H1 (cell line): ENCODE measurements around the gene NPTXR. TPM values are rescaled to one million over a fixed set of nuclear protein-coding genes. Genes with fewer than 3 reads are reported as not detected.
A peak's percentile ranks its signal among the peaks of the same experiment; 100 is the strongest.

Experiments
- CTCF ChIA-PET: fragments of 300-600 bp; sonication (Branson Sonifier 250); formaldehyde crosslinking; loops from one replicate; lab custom pipeline; 2021; ENCODE audit not compliant: partially characterized antibody; lab: Charles Lee
- POLR2A ChIA-PET: fragments of 300-600 bp; sonication (Branson Sonifier 250); formaldehyde crosslinking; loops from one replicate; lab custom pipeline; 2021; ENCODE audit warnings: inconsistent platforms; ENCODE audit not compliant: partially characterized antibody; lab: Charles Lee
- DNase-seq, 2 experiments: peaks; one replicate each; pipeline versions ENCODE4 v3.0.0 to v3.0.0-alpha.2; 2010 to 2022; ENCODE audit warnings: low spot score in 2 of 2, low read depth in 1 of 2, mixed read lengths in 1 of 2
- FAIRE-seq: peaks from 2 replicates; lab custom pipeline; 2011; peaks lifted over from hg19 to GRCh38; lab: Jason Lieb, UNC
- H2AFZ ChIP-seq: 2 replicates; pipeline ENCODE4 v1.8.1; 2012; ENCODE audit warnings: low read length, inconsistent platforms
- H2AK5ac ChIP-seq: 2 replicates; pipeline ENCODE4 v1.6.1; 2013; ENCODE audit warnings: low read depth, low read length
- H2BK120ac ChIP-seq: replicated peaks from 2 replicates; pipeline ENCODE3; 2013; ENCODE audit warnings: low read depth, low read length, inconsistent platforms
- H2BK12ac ChIP-seq: 2 replicates; pipeline ENCODE4 v1.6.1; 2013; ENCODE audit warnings: low read depth, low read length
- H2BK15ac ChIP-seq: 2 replicates; pipeline ENCODE4 v1.6.1; 2013; ENCODE audit warnings: low read length
- H2BK20ac ChIP-seq: 2 replicates; pipeline ENCODE4 v1.6.1; 2013; ENCODE audit warnings: low read length
- H2BK5ac ChIP-seq: 2 replicates; pipeline ENCODE4 v1.6.1; 2013; ENCODE audit warnings: low read depth, low read length
- H3K14ac ChIP-seq: 2 replicates; pipeline ENCODE4 v1.6.1; 2013; ENCODE audit warnings: inconsistent platforms; ENCODE audit not compliant: insufficient read length
- H3K18ac ChIP-seq: 2 replicates; pipeline ENCODE4 v1.6.1; 2013; ENCODE audit warnings: low read length; ENCODE audit errors: extremely low read depth
- H3K23ac ChIP-seq: 2 replicates; pipeline ENCODE4 v1.6.1; 2013; ENCODE audit warnings: inconsistent platforms; ENCODE audit not compliant: insufficient read length
- H3K23me2 ChIP-seq: 2 replicates; pipeline ENCODE4 v1.6.1; 2013; ENCODE audit warnings: low read depth, low read length
- H3K27ac ChIP-seq: 2 replicates; pipeline ENCODE4 v1.6.1; 2011; ENCODE audit warnings: low read depth, low read length, inconsistent platforms
- H3K27me3 ChIP-seq, 4 experiments: replicated peaks in 1 of 4; 1 replicate in 1 of 4; 2 replicates in 3 of 4; pipeline versions ENCODE4 v1.6.1 to v1.8.1; 2011 to 2013; ENCODE audit warnings: low read length in 3 of 4, mild to moderate bottlenecking in 3 of 4, inconsistent platforms in 2 of 4, mixed read lengths in 2 of 4, moderate library complexity in 1 of 4; ENCODE audit not compliant: control insufficient read depth in 3 of 4, insufficient read depth in 3 of 4; ENCODE audit errors: extremely low read depth in 1 of 4
- H3K36me3 ChIP-seq, 4 experiments: 2 replicates each; pipeline versions ENCODE4 v1.6.1 to v1.8.1; 2011 to 2013; ENCODE audit warnings: mild to moderate bottlenecking in 4 of 4, low read length in 3 of 4, moderate library complexity in 2 of 4, control low read depth in 1 of 4, inconsistent platforms in 1 of 4; ENCODE audit not compliant: insufficient read depth in 4 of 4, control insufficient read depth in 2 of 4
- H3K4ac ChIP-seq: replicated peaks from 2 replicates; pipeline ENCODE3; 2013; ENCODE audit warnings: low read length, low read depth, mixed read lengths, inconsistent platforms; ENCODE audit not compliant: insufficient read length
- H3K4me1 ChIP-seq, 4 experiments: replicated peaks in 1 of 4; 1 replicate in 1 of 4; 2 replicates in 3 of 4; pipeline versions ENCODE4 v1.6.1 to v1.8.1; 2011 to 2013; ENCODE audit warnings: low read length in 3 of 4, inconsistent platforms in 2 of 4, mixed read lengths in 1 of 4; ENCODE audit not compliant: insufficient read depth in 4 of 4, control insufficient read depth in 3 of 4
- H3K4me2 ChIP-seq, 2 experiments: 2 replicates each; pipeline versions ENCODE4 v1.6.1 to v1.8.1; 2011 to 2013; ENCODE audit warnings: low read depth in 2 of 2, low read length in 2 of 2, control low read depth in 1 of 2, inconsistent platforms in 1 of 2, mild to moderate bottlenecking in 1 of 2; ENCODE audit not compliant: insufficient read depth in 1 of 2
- H3K4me3 ChIP-seq, 4 experiments: fragments of 200-600, 300-600 bp in 1 of 4; sonication (generic), shearing (Covaris generic), sonication (Bioruptor Twin) in 1 of 4; 2 replicates each; pipeline versions ENCODE4 v1.5.1 to v1.8.1; 2011 to 2016; ENCODE audit warnings: low read length in 4 of 4, low read depth in 3 of 4, control low read depth in 2 of 4, inconsistent platforms in 2 of 4, mild to moderate bottlenecking in 2 of 4, mixed read lengths in 1 of 4, moderate library complexity in 1 of 4; ENCODE audit not compliant: insufficient read depth in 2 of 4; ENCODE audit errors: extremely low read depth in 1 of 4
- H3K56ac ChIP-seq: replicated peaks from 2 replicates; pipeline ENCODE3; 2013; ENCODE audit warnings: low read depth, mild to moderate bottlenecking, mixed read lengths, low read length, inconsistent platforms; ENCODE audit not compliant: insufficient read length
- H3K79me1 ChIP-seq: 2 replicates; pipeline ENCODE4 v1.6.1; 2013; ENCODE audit warnings: low read depth, low read length, control low read depth
- H3K79me2 ChIP-seq, 2 experiments: 2 replicates each; pipeline versions ENCODE4 v1.6.1 to v1.8.1; 2012 to 2013; ENCODE audit warnings: low read length in 2 of 2, mild to moderate bottlenecking in 2 of 2, inconsistent platforms in 1 of 2; ENCODE audit not compliant: insufficient read depth in 2 of 2, control insufficient read depth in 1 of 2
- H3K9ac ChIP-seq, 4 experiments: replicated peaks in 1 of 4; 1 replicate in 1 of 4; 2 replicates in 3 of 4; pipeline versions ENCODE4 v1.6.1 to v1.8.1; 2011 to 2013; ENCODE audit warnings: low read depth in 3 of 4, low read length in 3 of 4, control low read depth in 2 of 4, mild to moderate bottlenecking in 2 of 4, moderate library complexity in 2 of 4, inconsistent platforms in 1 of 4; ENCODE audit errors: extremely low read depth in 1 of 4
- H3K9me3 ChIP-seq, 2 experiments: 2 replicates each; pipeline versions ENCODE4 v1.6.1 to v1.8.1; 2012 to 2013; ENCODE audit warnings: mild to moderate bottlenecking in 2 of 2, moderate library complexity in 2 of 2, control low read depth in 1 of 2, inconsistent platforms in 1 of 2, low read depth in 1 of 2, low read length in 1 of 2, mixed read lengths in 1 of 2; ENCODE audit not compliant: insufficient read depth in 2 of 2
- H4K20me1 ChIP-seq, 2 experiments: replicated peaks in 1 of 2; 2 replicates each; pipeline versions ENCODE3 to v1.8.1; 2011 to 2013; ENCODE audit warnings: inconsistent platforms in 2 of 2, low read length in 2 of 2, mild to moderate bottlenecking in 1 of 2; ENCODE audit not compliant: insufficient read depth in 2 of 2, control insufficient read depth in 1 of 2
- H4K5ac ChIP-seq: 2 replicates; pipeline ENCODE4 v1.6.1; 2013; ENCODE audit warnings: low read length, low read depth, mixed read lengths, inconsistent platforms; ENCODE audit not compliant: insufficient read length
- H4K8ac ChIP-seq: 2 replicates; pipeline ENCODE4 v1.8.0; 2013; ENCODE audit warnings: mild to moderate bottlenecking, moderate library complexity, low read length, inconsistent platforms; ENCODE audit not compliant: insufficient read depth; ENCODE audit errors: extremely low read depth
- H4K91ac ChIP-seq: replicated peaks from 2 replicates; pipeline ENCODE3; 2013; ENCODE audit warnings: low read length, mixed read lengths, inconsistent platforms; ENCODE audit not compliant: insufficient read length
- CREB1 ChIP-seq: IDR thresholded peaks from 2 replicates; pipeline ENCODE4 v1.6.1; 2012; ENCODE audit warnings: inconsistent platforms
- HDAC2 ChIP-seq, 2 experiments: fragments of 300-600 bp in 1 of 2; sonication (generic) in 1 of 2; IDR thresholded peaks; 2 replicates each; pipeline ENCODE4 v1.6.1; 2011 to 2012; ENCODE audit warnings: low read depth in 2 of 2, low read length in 2 of 2, mild to moderate bottlenecking in 2 of 2, moderate library complexity in 2 of 2, borderline replicate concordance in 1 of 2, inconsistent platforms in 1 of 2
- KDM1A ChIP-seq: fragments of 200-600, 300-600 bp; sonication (generic); IDR thresholded peaks from 2 replicates; pipeline ENCODE4 v1.7.1; 2016; ENCODE audit warnings: mild to moderate bottlenecking, low read length, borderline replicate concordance
- WGBS, 2 experiments: shearing (Covaris generic) in 1 of 2; methylation state at CpG; one replicate each; pipeline versions ENCODE4 v1.1.6 to v1.1.7; 2013 to 2015; ENCODE audit warnings: low lambda C conversion rate in 2 of 2, mixed read lengths in 2 of 2, inconsistent platforms in 1 of 2, low coverage in 1 of 2, missing lambda C conversion rate in 1 of 2; ENCODE audit not compliant: insufficient replicate concordance in 2 of 2, insufficient coverage in 1 of 2, insufficient read length in 1 of 2; ENCODE audit errors: extremely low coverage in 1 of 2, missing lambda C conversion rate in 1 of 2; 5-methylcytosine and 5-hydroxymethylcytosine counted together
- polyA plus RNA-seq, 7 experiments: library from polyadenylated mRNA; depleted of rRNA in 3 of 7; stranded (reverse) in 5 of 7; unstranded in 2 of 7; fragments of >200 nt in 5 of 7; fragments of 200-250 nt in 2 of 7; gene quantifications; 1 replicate in 5 of 7; 2 replicates in 1 of 7; 4 replicates in 1 of 7; pipeline versions ENCODE4 v1.2.1 to v1.2.3, GENCODE V29; 2011 to 2013; ENCODE audit warnings: missing spikeins in 2 of 7, mixed read lengths in 2 of 7
- total RNA-seq: library from RNA; stranded (reverse); fragmentation: NEBNext Ultra II Directional; extraction: Animal tissue kit (Norgen Biotek cat#: 25700); gene quantifications from 2 replicates; pipeline ENCODE4 v1.2.1, GENCODE V29; 2021

Gene NPTXR
- total and polyA plus RNA-seq, 2 of the 8 experiments (the other 6 are each of a cell fraction or from before 2014, with no cell fraction given): 3.7 to 6.4 TPM

DNA sequence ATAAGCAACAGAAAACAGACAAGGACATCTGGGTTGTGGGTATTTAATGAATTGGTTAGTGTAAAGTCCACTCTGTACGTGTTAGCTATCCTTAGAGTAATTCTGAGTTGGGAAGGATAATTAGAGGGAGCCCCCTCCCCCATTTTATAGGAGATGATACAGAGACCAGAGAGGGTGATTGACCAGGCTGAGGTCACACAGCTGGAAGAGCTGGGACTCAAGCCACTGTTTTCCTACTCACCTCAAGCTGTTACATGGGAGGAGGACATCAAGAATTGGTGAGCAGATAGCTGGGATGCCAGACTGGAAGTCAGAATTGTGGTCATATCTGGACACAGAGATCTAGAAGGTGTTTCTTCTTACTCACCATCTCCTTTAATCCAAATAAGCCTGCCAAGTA is 8.7 kb upstream of the NPTXR start:
- Histone ChIP-seq H3K4me3 (no peak overlapping the region), H4K91ac (no peak overlapping the region)

More for the DNA sequence above, 8.7 kb upstream of the NPTXR start:
- TF ChIP-seq HDAC2 (IDR thresholded peaks at IDR 0.05; ENCODE audit: borderline replicate concordance in 1 of 2, low read depth in 2 of 2, low read length in 2 of 2): peak in 1 of 2 experiments; percentile 27; a peak in 1 of 4 replicates
- TF ChIP-seq KDM1A: peak; percentile 94
- TF ChIP-seq CREB1: no peak
- TF ChIP-seq, all 59 proteins: peak for 2
- Histone ChIP-seq H3K56ac (no peak overlapping the region), H3K18ac (no peak overlapping the region), H3K4me1 (peaks cover 0 to 3% (median under 1%) of the 10 kb centered on the region in 4 experiments; a peak in 2 of 7 replicates), H2BK12ac (no peak overlapping the region), H4K20me1 (no peaks in the 10 kb centered on the region), H3K36me3 (no peaks in the 10 kb centered on the region), H3K4me2 (0 out of 4 replicates have a peak overlapping the region, but pooled peaks of 1 of the 2 experiments have one; percentile 24), H4K5ac (no peak overlapping the region), H3K9me3 (no peaks in the 10 kb centered on the region), H2BK15ac (no peak overlapping the region), H2BK20ac (no peak overlapping the region), H3K79me1 (no peaks in the 10 kb centered on the region), H2AK5ac (no peak overlapping the region), H3K9ac (peak overlapping the region in 1 of 4 experiments; percentile 21; a peak in 1 of 7 replicates), H3K23ac (no peak overlapping the region), H3K4ac (no peak overlapping the region), H3K27me3 (peaks cover 0 to 5% (median 2%) of the 10 kb centered on the region in 4 experiments; a peak in 2 of 7 replicates), H3K79me2 (no peaks in the 10 kb centered on the region), H2AFZ (no peak overlapping the region), H2BK120ac (no peak overlapping the region), H4K8ac (no peak overlapping the region), H3K27ac (no peak overlapping the region), H3K14ac (no peak overlapping the region), H3K23me2 (no peaks in the 10 kb centered on the region), H2BK5ac (no peak overlapping the region)
- 100% methylated on average over 1 of the region's 1 CpG; no CpG with 5 or more reads in 1 of the 2 experiments for WGBS, 2 experiments
- ChIA-PET POLR2A (interaction anchor here (0.6 to 1.3 kb wide), 2 partner anchors 10 to 24 kb away, joined by 3 read pairs; no protein-coding TSS in a partner anchor), CTCF (interaction anchor here (0.8 to 2.7 kb wide), 3 partner anchors 9 to 84 kb away, joined by 3 to 19 read pairs (median 3); no protein-coding TSS in a partner anchor)
- no peak for DNase-seq
- FAIRE-seq: no peak
